ENCODE data around the gene LETMD1. TPM values are rescaled to one million over a fixed set of nuclear protein-coding genes. Genes with fewer than 3 reads are reported as not detected.

The LETMD1 gene
- polyA plus RNA-seq, 1 experiment: 57.1 TPM

DNA sequence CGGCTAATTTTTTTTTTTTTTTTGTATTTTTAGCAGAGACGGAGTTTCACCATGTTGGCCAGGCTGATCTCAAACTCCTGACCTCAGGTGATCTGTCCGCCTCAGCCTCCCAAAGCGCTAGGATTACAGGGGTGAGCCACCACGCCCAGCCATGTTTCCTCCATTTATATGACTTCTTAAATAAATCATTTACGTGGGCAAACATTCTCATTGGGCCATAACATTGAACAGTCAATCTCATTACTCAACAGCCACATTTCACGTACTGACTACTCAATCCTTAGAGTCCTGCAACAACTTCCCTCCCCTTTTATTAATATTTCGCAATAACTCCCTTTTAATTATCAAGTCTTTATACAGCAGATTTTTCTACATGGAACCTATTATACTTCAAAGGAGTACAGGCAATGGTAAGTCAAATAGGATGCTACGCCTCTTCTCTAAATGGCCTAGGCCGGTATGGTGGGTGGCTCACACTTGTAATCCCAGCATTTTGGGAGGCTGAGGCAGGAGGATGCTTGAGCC lies 42.6 kb downstream of the LETMD1 start:
- POLR2A ChIA-PET: no interaction called here
- Histone ChIP-seq H3K27me3 (ENCODE audit: control insufficient read depth, insufficient read depth, low read length) (no peaks in the 10 kb centered on the region), H3K36me3 (ENCODE audit: control insufficient read depth, insufficient read depth, low read length) (peaks cover 3% of the 10 kb centered on the region), H3K4me3 (ENCODE audit: low read depth, low read length) (no peak overlapping the region)
- no peak for DNase-seq (ENCODE audit: low read depth)
- TF ChIP-seq CTCF (IDR thresholded peaks at IDR 0.05; ENCODE audit: insufficient read depth, low read depth, low read length): no peak
- CTCF ChIA-PET: no interaction called here

DNA sequence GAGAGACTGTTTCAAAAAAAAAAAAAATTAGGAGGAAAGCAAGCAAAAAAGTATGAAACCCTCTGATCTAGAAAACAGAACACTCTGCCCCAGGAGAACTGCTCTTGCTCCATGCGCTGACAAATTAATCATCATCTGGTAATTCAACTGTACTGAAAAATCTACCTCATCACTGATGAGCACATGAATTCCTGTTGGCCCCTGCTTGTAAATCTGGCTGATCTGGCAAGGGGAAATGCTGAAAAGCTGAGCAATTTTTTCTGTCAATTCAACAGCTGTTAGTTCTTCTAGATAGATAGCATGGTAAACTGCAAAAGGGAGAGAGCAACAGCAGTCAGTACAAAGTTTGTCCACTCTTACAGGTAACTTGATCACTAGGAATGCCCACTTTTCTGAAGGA lies 50.5 kb downstream of the LETMD1 start:
- ChIA-PET CTCF (no interaction called here), POLR2A (no interaction called here)
- Histone ChIP-seq H3K36me3 (ENCODE audit: control insufficient read depth, insufficient read depth, low read length) (peaks cover 9% of the 10 kb centered on the region), H3K27me3 (ENCODE audit: control insufficient read depth, insufficient read depth, low read length) (no peaks in the 10 kb centered on the region), H3K4me3 (ENCODE audit: low read depth, low read length) (no peak overlapping the region)
- no peak for DNase-seq (ENCODE audit: low read depth)
- no peak for TF ChIP-seq CTCF (IDR thresholded peaks at IDR 0.05; ENCODE audit: insufficient read depth, low read depth, low read length)

- H3K36me3 ChIP-seq (ENCODE audit: control insufficient read depth, insufficient read depth, low read length): peaks cover 8% of the 10 kb centered on the region
- ChIA-PET POLR2A (no interaction called here), CTCF (no interaction called here)
- no peak for TF ChIP-seq CTCF (IDR thresholded peaks at IDR 0.05; ENCODE audit: insufficient read depth, low read depth, low read length)
- H3K27me3 ChIP-seq (ENCODE audit: control insufficient read depth, insufficient read depth, low read length): no peaks in the 10 kb centered on the region
- no peak for DNase-seq (ENCODE audit: low read depth)
- no peak overlapping the region for H3K4me3 ChIP-seq (ENCODE audit: low read depth, low read length)
These were observed 55.9 kb downstream of the LETMD1 start for GRCh38 chr12:51103977-51104376.

- TF ChIP-seq CTCF (IDR thresholded peaks at IDR 0.05; ENCODE audit: insufficient read depth, low read depth, low read length): no peak
- ChIA-PET CTCF (no interaction called here), POLR2A (no interaction called here)
- peaks cover 4% of the 10 kb centered on the region for H3K36me3 ChIP-seq (ENCODE audit: control insufficient read depth, insufficient read depth, low read length)
- H3K27me3 ChIP-seq (ENCODE audit: control insufficient read depth, insufficient read depth, low read length): no peaks in the 10 kb centered on the region
- H3K4me3 ChIP-seq (ENCODE audit: low read depth, low read length): no peak overlapping the region
- no peak for DNase-seq (ENCODE audit: low read depth)
These were observed 60.0 kb downstream of the LETMD1 start for GRCh38 chr12:51108136-51108535.

Small RNA genes within 50 kb of the gene (small RNA-seq; reads per million reads assigned to genes)
- gene RNU6-1273P (ENCODE audit: insufficient read length, low read depth, low replicate concordance) (not detected), gene RNU6-87P (ENCODE audit: insufficient read length, low read depth, low replicate concordance) (not detected)

Other genes starting within 250 kb of the LETMD1 start
- gene TMPRSS12, start 205.4 kb upstream of the LETMD1 start, polyA plus RNA-seq (2011; rRNA removed): not detected in 2 replicates
- gene HIGD1C, start 95.8 kb upstream of the LETMD1 start, polyA plus RNA-seq (2011; rRNA removed): not detected in 2 replicates
- 51.4 and 55.4 TPM in 2 replicates for gene SLC11A2, start 21.9 kb upstream of the LETMD1 start, polyA plus RNA-seq (2011; rRNA removed)
- 20.9 and 21.0 TPM in 2 replicates for gene CSRNP2, start 35.3 kb downstream of the LETMD1 start, polyA plus RNA-seq (2011; rRNA removed)
- gene TFCP2, start 124.8 kb downstream of the LETMD1 start, polyA plus RNA-seq (2011; rRNA removed): 11.4 and 16.0 TPM in 2 replicates
- gene POU6F1, start 169.7 kb downstream of the LETMD1 start, polyA plus RNA-seq (2011; rRNA removed): 2.5 and 4.7 TPM in 2 replicates
- gene DAZAP2, start 190.5 kb downstream of the LETMD1 start, polyA plus RNA-seq (2011; rRNA removed): 288 and 433 TPM in 2 replicates
- 54.7 and 57.6 TPM in 2 replicates for gene SMAGP, start 222.1 kb downstream of the LETMD1 start, polyA plus RNA-seq (2011; rRNA removed)